ENCODE measurements around the gene PDIA2.

- TF ChIP-seq CTCF (IDR thresholded peaks at IDR 0.05) (no peak), POLR2A (IDR thresholded peaks at IDR 0.05) (no peak)
These were observed 5.3 kb downstream of the PDIA2 start for GRCh38 chr16:287981-288920.

All from heart left ventricle (tissue), 13 donors.